Keratinocyte (primary cell): ENCODE results near the gene MYO1D.

Experiments
- EZH2 ChIP-seq: IDR thresholded peaks from one replicate; pipeline ENCODE4 v1.6.1; 2012; ENCODE audit warnings: inconsistent platforms, mild to moderate bottlenecking, low read length, moderate library complexity
- TF ChIP-seq, protein P1 (sequence below), 3 experiments: IDR thresholded peaks in 1 of 3; conservative IDR thresholded peaks in 1 of 3; optimal IDR thresholded peaks in 1 of 3; 2 replicates in 2 of 3; 3 replicates in 1 of 3; pipeline versions ENCODE3 to v1.5.1; 2011; ENCODE audit warnings: low read length in 3 of 3, mild to moderate bottlenecking in 3 of 3, moderate library complexity in 2 of 3, control low read depth in 1 of 3, inconsistent platforms in 1 of 3; ENCODE audit not compliant: insufficient read depth in 2 of 3; ENCODE audit errors: extremely low read depth in 1 of 3

DNA sequence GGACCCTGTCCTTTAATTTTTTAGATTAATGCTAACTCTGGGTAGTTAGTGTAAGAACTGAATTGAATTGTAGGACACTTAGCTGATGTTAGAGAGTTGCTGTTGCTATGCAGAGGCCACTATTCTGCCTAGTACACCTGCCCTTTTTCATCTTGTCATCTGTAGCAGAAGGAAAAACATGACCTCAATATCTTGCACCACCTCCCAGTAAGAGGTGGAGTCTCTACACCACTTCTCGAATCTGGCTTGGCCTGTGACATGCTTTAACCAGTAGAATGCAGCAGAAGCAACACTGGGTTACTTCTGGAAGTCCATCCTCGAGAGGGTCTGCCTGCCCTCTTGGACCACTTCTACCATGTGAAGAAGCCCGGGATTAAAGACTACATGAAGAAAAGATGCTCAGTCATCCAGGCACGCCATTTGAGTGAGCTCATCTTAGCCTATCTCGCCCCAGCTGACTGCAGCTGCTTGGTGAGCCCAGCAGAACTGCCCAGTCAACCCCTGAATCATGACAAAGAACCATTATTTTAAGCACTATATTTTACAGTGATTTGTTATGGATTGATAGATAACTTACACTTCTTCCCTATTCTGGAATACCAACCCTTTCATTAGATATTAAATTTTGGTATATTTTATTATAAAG is 153.5 kb downstream of the MYO1D start:
- TF ChIP-seq, protein P1, sequence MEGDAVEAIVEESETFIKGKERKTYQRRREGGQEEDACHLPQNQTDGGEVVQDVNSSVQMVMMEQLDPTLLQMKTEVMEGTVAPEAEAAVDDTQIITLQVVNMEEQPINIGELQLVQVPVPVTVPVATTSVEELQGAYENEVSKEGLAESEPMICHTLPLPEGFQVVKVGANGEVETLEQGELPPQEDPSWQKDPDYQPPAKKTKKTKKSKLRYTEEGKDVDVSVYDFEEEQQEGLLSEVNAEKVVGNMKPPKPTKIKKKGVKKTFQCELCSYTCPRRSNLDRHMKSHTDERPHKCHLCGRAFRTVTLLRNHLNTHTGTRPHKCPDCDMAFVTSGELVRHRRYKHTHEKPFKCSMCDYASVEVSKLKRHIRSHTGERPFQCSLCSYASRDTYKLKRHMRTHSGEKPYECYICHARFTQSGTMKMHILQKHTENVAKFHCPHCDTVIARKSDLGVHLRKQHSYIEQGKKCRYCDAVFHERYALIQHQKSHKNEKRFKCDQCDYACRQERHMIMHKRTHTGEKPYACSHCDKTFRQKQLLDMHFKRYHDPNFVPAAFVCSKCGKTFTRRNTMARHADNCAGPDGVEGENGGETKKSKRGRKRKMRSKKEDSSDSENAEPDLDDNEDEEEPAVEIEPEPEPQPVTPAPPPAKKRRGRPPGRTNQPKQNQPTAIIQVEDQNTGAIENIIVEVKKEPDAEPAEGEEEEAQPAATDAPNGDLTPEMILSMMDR (optimal IDR thresholded peaks at IDR 0.05 in 1 of 3, IDR thresholded peaks at IDR 0.05 in 1 of 3, conservative IDR thresholded peaks at IDR 0.05 in 1 of 3; ENCODE audit: extremely low read depth in 1 of 3, insufficient read depth in 2 of 3, low read length in 3 of 3) = no peak
- no peak for TF ChIP-seq EZH2
